ENCODE results near the gene ZNF418.

DNA sequence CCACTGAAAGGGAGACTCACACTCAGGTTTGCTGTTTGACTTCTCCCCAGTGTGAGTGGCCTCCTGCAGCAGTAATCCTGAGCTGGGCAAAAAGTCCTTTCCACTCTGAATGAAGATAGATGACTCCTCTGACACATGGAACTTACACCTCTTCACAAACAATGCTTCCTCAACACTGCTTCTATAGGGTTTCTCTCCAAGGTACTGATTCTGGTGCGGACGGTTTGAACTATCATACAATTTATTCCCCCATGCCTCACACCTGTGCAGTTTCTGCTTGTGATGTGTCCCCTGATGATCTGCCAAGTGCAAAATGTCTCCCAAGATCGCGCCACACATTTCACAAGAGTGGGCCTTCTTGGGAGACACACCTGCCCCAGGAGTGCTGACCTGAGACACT is 7.6 kb downstream of the ZNF418 start:
- TF ChIP-seq POLR2AphosphoS5 (IDR thresholded peaks at IDR 0.05; ENCODE audit: borderline replicate concordance, low read depth, low read length) (no peak), FOXP2 (optimal IDR thresholded peaks at IDR 0.05; ENCODE audit: control extremely low read depth, extremely low read length, insufficient read depth) (no peak), EZH2 (IDR thresholded peaks at IDR 0.05) (no peak)
